H1 (cell line): Measurements from ENCODE around the gene SHROOM4. TPM values are rescaled to one million over a fixed set of nuclear protein-coding genes. Genes with fewer than 3 reads are reported as not detected.

Experiments used
- CTCF ChIA-PET: fragments of 300-600 bp; sonication (Branson Sonifier 250); formaldehyde crosslinking; loops from one replicate; lab custom pipeline; 2021; ENCODE audit not compliant: partially characterized antibody; lab: Charles Lee
- POLR2A ChIA-PET: fragments of 300-600 bp; sonication (Branson Sonifier 250); formaldehyde crosslinking; loops from one replicate; lab custom pipeline; 2021; ENCODE audit warnings: inconsistent platforms; ENCODE audit not compliant: partially characterized antibody; lab: Charles Lee
- DNase-seq, 2 experiments: peaks; one replicate each; pipeline versions ENCODE4 v3.0.0 to v3.0.0-alpha.2; 2010 to 2022; ENCODE audit warnings: low spot score in 2 of 2, low read depth in 1 of 2, mixed read lengths in 1 of 2
- FAIRE-seq: peaks from 2 replicates; lab custom pipeline; 2011; peaks lifted over from hg19 to GRCh38; lab: Jason Lieb, UNC
- H2AFZ ChIP-seq: 2 replicates; pipeline ENCODE4 v1.8.1; 2012; ENCODE audit warnings: low read length, inconsistent platforms
- H2AK5ac ChIP-seq: 2 replicates; pipeline ENCODE4 v1.6.1; 2013; ENCODE audit warnings: low read depth, low read length
- H2BK120ac ChIP-seq: replicated peaks from 2 replicates; pipeline ENCODE3; 2013; ENCODE audit warnings: low read depth, low read length, inconsistent platforms
- H2BK12ac ChIP-seq: 2 replicates; pipeline ENCODE4 v1.6.1; 2013; ENCODE audit warnings: low read depth, low read length
- H2BK15ac ChIP-seq: 2 replicates; pipeline ENCODE4 v1.6.1; 2013; ENCODE audit warnings: low read length
- H2BK20ac ChIP-seq: 2 replicates; pipeline ENCODE4 v1.6.1; 2013; ENCODE audit warnings: low read length
- H2BK5ac ChIP-seq: 2 replicates; pipeline ENCODE4 v1.6.1; 2013; ENCODE audit warnings: low read depth, low read length
- H3K14ac ChIP-seq: 2 replicates; pipeline ENCODE4 v1.6.1; 2013; ENCODE audit warnings: inconsistent platforms; ENCODE audit not compliant: insufficient read length
- H3K18ac ChIP-seq: 2 replicates; pipeline ENCODE4 v1.6.1; 2013; ENCODE audit warnings: low read length; ENCODE audit errors: extremely low read depth
- H3K23ac ChIP-seq: 2 replicates; pipeline ENCODE4 v1.6.1; 2013; ENCODE audit warnings: inconsistent platforms; ENCODE audit not compliant: insufficient read length
- H3K23me2 ChIP-seq: 2 replicates; pipeline ENCODE4 v1.6.1; 2013; ENCODE audit warnings: low read depth, low read length
- H3K27ac ChIP-seq: 2 replicates; pipeline ENCODE4 v1.6.1; 2011; ENCODE audit warnings: low read depth, low read length, inconsistent platforms
- H3K27me3 ChIP-seq, 4 experiments: replicated peaks in 1 of 4; 1 replicate in 1 of 4; 2 replicates in 3 of 4; pipeline versions ENCODE4 v1.6.1 to v1.8.1; 2011 to 2013; ENCODE audit warnings: low read length in 3 of 4, mild to moderate bottlenecking in 3 of 4, inconsistent platforms in 2 of 4, mixed read lengths in 2 of 4, moderate library complexity in 1 of 4; ENCODE audit not compliant: control insufficient read depth in 3 of 4, insufficient read depth in 3 of 4; ENCODE audit errors: extremely low read depth in 1 of 4
- H3K36me3 ChIP-seq, 4 experiments: 2 replicates each; pipeline versions ENCODE4 v1.6.1 to v1.8.1; 2011 to 2013; ENCODE audit warnings: mild to moderate bottlenecking in 4 of 4, low read length in 3 of 4, moderate library complexity in 2 of 4, control low read depth in 1 of 4, inconsistent platforms in 1 of 4; ENCODE audit not compliant: insufficient read depth in 4 of 4, control insufficient read depth in 2 of 4
- H3K4ac ChIP-seq: replicated peaks from 2 replicates; pipeline ENCODE3; 2013; ENCODE audit warnings: low read length, low read depth, mixed read lengths, inconsistent platforms; ENCODE audit not compliant: insufficient read length
- H3K4me1 ChIP-seq, 4 experiments: replicated peaks in 1 of 4; 1 replicate in 1 of 4; 2 replicates in 3 of 4; pipeline versions ENCODE4 v1.6.1 to v1.8.1; 2011 to 2013; ENCODE audit warnings: low read length in 3 of 4, inconsistent platforms in 2 of 4, mixed read lengths in 1 of 4; ENCODE audit not compliant: insufficient read depth in 4 of 4, control insufficient read depth in 3 of 4
- H3K4me2 ChIP-seq, 2 experiments: 2 replicates each; pipeline versions ENCODE4 v1.6.1 to v1.8.1; 2011 to 2013; ENCODE audit warnings: low read depth in 2 of 2, low read length in 2 of 2, control low read depth in 1 of 2, inconsistent platforms in 1 of 2, mild to moderate bottlenecking in 1 of 2; ENCODE audit not compliant: insufficient read depth in 1 of 2
- H3K4me3 ChIP-seq, 4 experiments: fragments of 200-600, 300-600 bp in 1 of 4; sonication (generic), shearing (Covaris generic), sonication (Bioruptor Twin) in 1 of 4; 2 replicates each; pipeline versions ENCODE4 v1.5.1 to v1.8.1; 2011 to 2016; ENCODE audit warnings: low read length in 4 of 4, low read depth in 3 of 4, control low read depth in 2 of 4, inconsistent platforms in 2 of 4, mild to moderate bottlenecking in 2 of 4, mixed read lengths in 1 of 4, moderate library complexity in 1 of 4; ENCODE audit not compliant: insufficient read depth in 2 of 4; ENCODE audit errors: extremely low read depth in 1 of 4
- H3K56ac ChIP-seq: replicated peaks from 2 replicates; pipeline ENCODE3; 2013; ENCODE audit warnings: low read depth, mild to moderate bottlenecking, mixed read lengths, low read length, inconsistent platforms; ENCODE audit not compliant: insufficient read length
- H3K79me1 ChIP-seq: 2 replicates; pipeline ENCODE4 v1.6.1; 2013; ENCODE audit warnings: low read depth, low read length, control low read depth
- H3K79me2 ChIP-seq, 2 experiments: 2 replicates each; pipeline versions ENCODE4 v1.6.1 to v1.8.1; 2012 to 2013; ENCODE audit warnings: low read length in 2 of 2, mild to moderate bottlenecking in 2 of 2, inconsistent platforms in 1 of 2; ENCODE audit not compliant: insufficient read depth in 2 of 2, control insufficient read depth in 1 of 2
- H3K9ac ChIP-seq, 4 experiments: replicated peaks in 1 of 4; 1 replicate in 1 of 4; 2 replicates in 3 of 4; pipeline versions ENCODE4 v1.6.1 to v1.8.1; 2011 to 2013; ENCODE audit warnings: low read depth in 3 of 4, low read length in 3 of 4, control low read depth in 2 of 4, mild to moderate bottlenecking in 2 of 4, moderate library complexity in 2 of 4, inconsistent platforms in 1 of 4; ENCODE audit errors: extremely low read depth in 1 of 4
- H3K9me3 ChIP-seq, 2 experiments: 2 replicates each; pipeline versions ENCODE4 v1.6.1 to v1.8.1; 2012 to 2013; ENCODE audit warnings: mild to moderate bottlenecking in 2 of 2, moderate library complexity in 2 of 2, control low read depth in 1 of 2, inconsistent platforms in 1 of 2, low read depth in 1 of 2, low read length in 1 of 2, mixed read lengths in 1 of 2; ENCODE audit not compliant: insufficient read depth in 2 of 2
- H4K20me1 ChIP-seq, 2 experiments: replicated peaks in 1 of 2; 2 replicates each; pipeline versions ENCODE3 to v1.8.1; 2011 to 2013; ENCODE audit warnings: inconsistent platforms in 2 of 2, low read length in 2 of 2, mild to moderate bottlenecking in 1 of 2; ENCODE audit not compliant: insufficient read depth in 2 of 2, control insufficient read depth in 1 of 2
- H4K5ac ChIP-seq: 2 replicates; pipeline ENCODE4 v1.6.1; 2013; ENCODE audit warnings: low read length, low read depth, mixed read lengths, inconsistent platforms; ENCODE audit not compliant: insufficient read length
- H4K8ac ChIP-seq: 2 replicates; pipeline ENCODE4 v1.8.0; 2013; ENCODE audit warnings: mild to moderate bottlenecking, moderate library complexity, low read length, inconsistent platforms; ENCODE audit not compliant: insufficient read depth; ENCODE audit errors: extremely low read depth
- H4K91ac ChIP-seq: replicated peaks from 2 replicates; pipeline ENCODE3; 2013; ENCODE audit warnings: low read length, mixed read lengths, inconsistent platforms; ENCODE audit not compliant: insufficient read length
- ATF2 ChIP-seq: IDR thresholded peaks from 2 replicates; pipeline ENCODE4 v1.6.1; 2012; ENCODE audit warnings: low read length, inconsistent platforms
- CREB1 ChIP-seq: IDR thresholded peaks from 2 replicates; pipeline ENCODE4 v1.6.1; 2012; ENCODE audit warnings: inconsistent platforms
- CTBP2 ChIP-seq: IDR thresholded peaks from 2 replicates; pipeline ENCODE4 v1.7.0; 2011; ENCODE audit warnings: borderline replicate concordance, mild to moderate bottlenecking, moderate library complexity, mixed read lengths, low read length; ENCODE audit not compliant: insufficient read depth, insufficient read length
- CTCF ChIP-seq, 3 experiments: IDR thresholded peaks; 1 replicate in 2 of 3; 2 replicates in 1 of 3; pipeline versions ENCODE4 v1.5.1 to v1.6.1; 2011; ENCODE audit warnings: low read length in 3 of 3, mild to moderate bottlenecking in 3 of 3, inconsistent platforms in 2 of 3, low read depth in 1 of 3, moderate library complexity in 1 of 3; ENCODE audit not compliant: insufficient read depth in 1 of 3; ENCODE audit errors: control extremely low read depth in 1 of 3
- EP300 ChIP-seq, 2 experiments: IDR thresholded peaks; 1 replicate in 1 of 2; 2 replicates in 1 of 2; pipeline ENCODE4 v1.6.1; 2011 to 2012; ENCODE audit warnings: low read depth in 2 of 2, low read length in 2 of 2, mild to moderate bottlenecking in 2 of 2, borderline replicate concordance in 1 of 2, inconsistent platforms in 1 of 2, moderate library complexity in 1 of 2
- GTF2F1 ChIP-seq: IDR thresholded peaks from 2 replicates; pipeline ENCODE4 v1.6.1; 2012; ENCODE audit warnings: low read depth, low read length, improper control_type of control experiment, borderline replicate concordance
- JUN ChIP-seq: IDR thresholded peaks from 2 replicates; pipeline ENCODE4 v1.6.1; 2011; ENCODE audit warnings: low read depth, mild to moderate bottlenecking, improper control_type of control experiment, low read length
- NANOG ChIP-seq: IDR thresholded peaks from 2 replicates; pipeline ENCODE4 v1.6.1; 2011; ENCODE audit warnings: low read length, low read depth, mild to moderate bottlenecking, inconsistent platforms; ENCODE audit not compliant: insufficient read depth, poor library complexity, severe bottlenecking
- TCF12 ChIP-seq: IDR thresholded peaks from 2 replicates; pipeline ENCODE4 v1.6.1; 2011; ENCODE audit warnings: low read depth, mild to moderate bottlenecking, low read length
- WGBS, 2 experiments: shearing (Covaris generic) in 1 of 2; methylation state at CpG; one replicate each; pipeline versions ENCODE4 v1.1.6 to v1.1.7; 2013 to 2015; ENCODE audit warnings: low lambda C conversion rate in 2 of 2, mixed read lengths in 2 of 2, inconsistent platforms in 1 of 2, low coverage in 1 of 2, missing lambda C conversion rate in 1 of 2; ENCODE audit not compliant: insufficient replicate concordance in 2 of 2, insufficient coverage in 1 of 2, insufficient read length in 1 of 2; ENCODE audit errors: extremely low coverage in 1 of 2, missing lambda C conversion rate in 1 of 2; 5-methylcytosine and 5-hydroxymethylcytosine counted together
- polyA plus RNA-seq, 7 experiments: library from polyadenylated mRNA; depleted of rRNA in 3 of 7; stranded (reverse) in 5 of 7; unstranded in 2 of 7; fragments of >200 nt in 5 of 7; fragments of 200-250 nt in 2 of 7; gene quantifications; 1 replicate in 5 of 7; 2 replicates in 1 of 7; 4 replicates in 1 of 7; pipeline versions ENCODE4 v1.2.1 to v1.2.3, GENCODE V29; 2011 to 2013; ENCODE audit warnings: missing spikeins in 2 of 7, mixed read lengths in 2 of 7
- total RNA-seq: library from RNA; stranded (reverse); fragmentation: NEBNext Ultra II Directional; extraction: Animal tissue kit (Norgen Biotek cat#: 25700); gene quantifications from 2 replicates; pipeline ENCODE4 v1.2.1, GENCODE V29; 2021

Gene SHROOM4
- total and polyA plus RNA-seq, 2 of the 8 experiments (the other 6 are each of a cell fraction or from before 2014, with no cell fraction given), result 1.6 to 5.6 TPM

- Histone ChIP-seq H4K20me1 (no peaks in the 10 kb centered on the region), H3K27me3 (no peaks in the 10 kb centered on the region), H2AFZ (no peak overlapping the region), H3K79me1 (no peaks in the 10 kb centered on the region), H3K18ac (no peak overlapping the region), H3K23ac (no peak overlapping the region), H2BK20ac (no peak overlapping the region), H4K91ac (no peak overlapping the region), H4K8ac (no peak overlapping the region), H3K4me1 (no peaks in the 10 kb centered on the region), H3K4ac (no peak overlapping the region), H2AK5ac (no peak overlapping the region), H2BK5ac (no peak overlapping the region), H3K79me2 (no peaks in the 10 kb centered on the region), H2BK12ac (no peak overlapping the region), H3K14ac (no peak overlapping the region), H3K4me2 (no peak overlapping the region), H3K9ac (no peak overlapping the region), H3K56ac (no peak overlapping the region), H3K9me3 (no peaks in the 10 kb centered on the region), H2BK120ac (no peak overlapping the region), H3K27ac (no peak overlapping the region), H3K4me3 (no peak overlapping the region), H4K5ac (no peak overlapping the region), H3K23me2 (no peaks in the 10 kb centered on the region), H2BK15ac (no peak overlapping the region), H3K36me3 (no peaks in the 10 kb centered on the region)
- ChIA-PET POLR2A (interaction anchor here (0.7 to 0.9 kb wide), 2 partner anchors 18 to 475 kb away, joined by 3 to 4 read pairs; no protein-coding TSS in a partner anchor), CTCF (interaction anchor here (0.7 kb wide), 1 partner anchor 180 kb away, joined by 3 read pairs; no protein-coding TSS in a partner anchor)
- no peak for DNase-seq
- no peak for FAIRE-seq
- 83% methylated on average over 2 of the region's 2 CpGs; no CpG with 5 or more reads in 1 of the 2 experiments for WGBS, 2 experiments
- TF ChIP-seq ATF2 (no peak), JUN (no peak), GTF2F1 (no peak), EP300 (IDR thresholded peaks at IDR 0.05; ENCODE audit: borderline replicate concordance in 1 of 2, low read depth in 2 of 2, low read length in 2 of 2) (no peak), CREB1 (no peak), CTCF (IDR thresholded peaks at IDR 0.05; ENCODE audit: control extremely low read depth in 1 of 3, insufficient read depth in 1 of 3, low read depth in 1 of 3, low read length in 3 of 3) (no peak), CTBP2 (no peak), NANOG (no peak), TCF12 (no peak)
Measured at GRCh38 chrX:50787099-50787498, 26.9 kb downstream of the SHROOM4 start.
